Activated CD8-positive, alpha-beta memory T cell treated with anti-CD3 and anti-CD28 coated beads, Interleukin-2, amount 50 U/mL, for 4 hours (primary cell): ENCODE data around the gene ANXA11.
A peak's percentile ranks its signal among the peaks of the same experiment; 100 is the strongest.
"Not testable (repeated sequence)": the region's sequence is repeated elsewhere in the genome, so short reads cannot be mapped to it uniquely, and the experiment has no call there.

ENCODE experiments used
- DNase-seq: peaks from one replicate; pipeline ENCODE4 v3.0.0-alpha.2; 2020

The ANXA11 gene

DNA sequence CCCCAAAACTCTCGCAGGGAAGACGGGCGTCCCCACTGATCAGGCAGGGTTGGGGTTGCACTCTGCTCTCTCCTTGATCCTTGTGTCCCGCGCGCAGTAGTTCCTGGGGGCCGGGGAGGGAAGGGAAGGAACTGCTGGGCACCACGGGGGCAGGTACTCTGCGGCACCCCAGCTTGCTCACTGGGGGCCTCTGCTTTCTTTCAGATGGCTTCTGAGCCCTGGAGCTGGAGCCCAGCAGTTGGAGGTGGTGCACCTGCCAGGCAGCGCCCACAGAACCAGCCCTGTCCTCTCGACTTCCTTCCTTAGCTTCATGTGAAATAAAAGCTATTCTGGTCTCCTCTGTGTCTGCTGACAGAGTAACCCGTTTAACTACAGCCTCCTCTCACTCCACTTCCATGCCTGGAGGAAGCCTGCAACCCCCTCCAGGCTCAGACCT, 60.6 kb downstream of the ANXA11 start:
- no peak for DNase-seq

DNA sequence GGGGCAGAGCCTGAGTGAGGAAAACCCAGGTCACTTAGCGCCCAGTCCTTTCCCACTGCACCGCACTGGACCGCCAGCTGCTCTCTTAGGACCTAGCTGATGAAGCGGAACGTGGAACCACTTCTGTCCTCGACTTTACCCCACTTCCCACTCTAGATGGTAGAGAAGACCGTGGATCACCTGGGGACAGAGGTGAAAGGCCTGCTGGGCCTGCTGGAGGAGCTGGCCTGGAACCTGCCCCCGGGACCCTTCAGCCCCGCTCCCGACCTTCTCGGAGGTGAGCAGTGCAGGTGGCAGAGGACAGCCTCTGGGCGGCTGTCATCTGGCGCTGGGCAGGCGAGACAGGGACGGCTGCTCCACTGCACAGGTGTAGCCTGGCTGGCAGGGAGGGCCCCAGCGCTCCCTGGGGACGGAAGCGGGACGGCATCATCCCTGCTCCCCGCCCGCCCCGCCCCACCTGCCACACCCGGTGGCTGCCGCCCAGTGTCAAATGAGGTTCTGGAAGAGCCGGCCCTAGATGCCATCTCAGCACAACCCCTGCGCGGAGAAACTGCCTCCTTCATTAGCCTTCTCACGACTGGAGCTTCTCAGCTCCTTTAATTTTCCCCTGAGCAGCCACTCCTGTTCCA, 61.2 kb downstream of the ANXA11 start:
- peak; percentile 19 for DNase-seq

DNA sequence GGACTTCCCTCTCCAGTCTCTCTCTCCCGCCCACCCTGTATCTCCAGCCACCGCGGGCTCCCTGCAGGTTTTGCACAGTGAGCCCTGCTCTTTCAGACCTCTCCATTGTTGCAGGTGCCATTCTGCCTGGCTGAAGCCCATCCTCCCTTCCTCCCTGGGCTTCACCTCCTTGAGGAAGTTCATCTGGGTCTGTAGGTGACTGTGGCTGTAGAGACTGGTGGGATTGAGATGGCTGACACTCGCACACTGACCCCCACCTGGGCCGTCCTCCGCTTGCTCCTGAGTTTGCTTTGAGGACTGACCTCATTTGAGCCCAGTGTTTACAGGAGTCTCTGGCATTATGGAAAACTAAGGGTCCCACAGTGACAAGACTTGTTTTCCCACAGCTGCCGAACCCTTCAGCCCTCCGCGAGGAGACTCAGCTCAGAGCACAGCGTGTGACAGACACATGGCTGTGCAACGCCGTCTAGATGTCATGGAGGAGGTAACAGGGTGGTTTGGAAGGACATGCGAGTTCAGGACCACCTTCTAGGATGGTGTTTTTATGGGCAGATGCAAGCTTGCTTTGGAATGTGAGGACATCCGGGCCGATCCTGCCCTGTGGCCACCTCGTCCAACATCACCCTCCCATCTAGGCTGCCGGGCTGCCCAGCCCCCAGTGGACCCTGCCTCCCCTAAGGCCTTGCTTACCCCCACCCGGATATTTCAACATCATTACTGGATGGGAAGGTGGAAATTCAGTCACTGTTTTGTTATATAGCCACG, 63.5 kb downstream of the ANXA11 start:
- no peak for DNase-seq

DNA sequence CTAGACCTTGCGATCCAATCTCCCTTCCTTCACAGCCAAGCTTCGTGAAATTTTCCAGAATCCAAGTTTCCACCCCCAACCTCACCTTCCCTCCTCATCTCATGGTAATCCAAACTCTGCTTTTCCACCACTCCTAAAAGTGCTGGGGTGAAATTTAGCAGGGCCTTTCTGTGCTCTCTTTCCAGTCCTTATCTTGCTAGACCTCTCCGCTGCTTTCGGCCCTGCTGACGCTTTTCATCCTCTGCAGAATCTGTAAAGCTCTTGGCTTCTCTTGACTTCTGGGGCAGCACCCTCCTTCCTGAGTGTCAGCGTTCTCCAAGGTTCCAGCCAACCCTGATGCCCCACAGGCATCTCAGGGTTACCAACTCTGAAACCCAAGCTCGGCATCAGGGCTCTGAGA, 65.1 kb downstream of the ANXA11 start:
- no peak for DNase-seq

DNA sequence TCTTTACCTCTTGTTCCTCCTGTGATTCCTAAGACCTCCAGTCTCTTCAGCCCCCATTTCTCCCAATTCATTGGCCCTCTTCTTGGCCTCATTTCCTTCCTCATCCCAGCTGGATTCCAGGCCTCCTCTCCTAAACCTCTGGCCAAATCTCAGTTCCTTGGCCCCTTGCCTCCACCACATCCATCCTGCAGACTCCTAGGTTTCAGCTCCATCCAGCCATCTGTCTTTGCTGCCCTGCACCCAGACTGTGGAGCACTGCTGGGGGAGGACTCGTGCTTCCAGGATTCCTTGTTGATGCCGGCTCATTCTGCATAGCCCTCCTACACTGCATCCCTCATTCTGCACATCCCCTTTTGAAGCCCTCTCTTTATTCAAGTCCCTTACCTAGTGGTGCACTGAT, 66.1 kb downstream of the ANXA11 start:
- no peak for DNase-seq

DNA sequence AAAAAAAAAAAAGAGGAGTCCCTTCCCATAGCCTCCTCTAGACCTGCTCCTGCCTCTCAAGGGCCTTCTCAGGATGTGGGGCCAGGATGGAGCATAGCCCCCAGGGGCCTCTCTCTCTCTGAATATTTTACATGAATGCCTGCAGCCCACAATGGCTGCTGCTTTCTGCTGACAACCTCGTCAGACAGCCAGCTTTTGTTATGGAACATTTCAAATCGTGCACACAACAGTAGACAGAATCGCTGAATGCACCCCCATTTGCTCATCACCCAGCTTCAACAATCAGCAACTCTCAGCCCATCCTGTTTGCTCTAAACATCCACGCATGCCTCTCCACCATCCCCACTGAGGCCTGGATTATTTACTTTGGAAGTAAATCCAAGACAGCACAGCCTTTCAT, 67.4 kb downstream of the ANXA11 start:
- no peak for DNase-seq

DNA sequence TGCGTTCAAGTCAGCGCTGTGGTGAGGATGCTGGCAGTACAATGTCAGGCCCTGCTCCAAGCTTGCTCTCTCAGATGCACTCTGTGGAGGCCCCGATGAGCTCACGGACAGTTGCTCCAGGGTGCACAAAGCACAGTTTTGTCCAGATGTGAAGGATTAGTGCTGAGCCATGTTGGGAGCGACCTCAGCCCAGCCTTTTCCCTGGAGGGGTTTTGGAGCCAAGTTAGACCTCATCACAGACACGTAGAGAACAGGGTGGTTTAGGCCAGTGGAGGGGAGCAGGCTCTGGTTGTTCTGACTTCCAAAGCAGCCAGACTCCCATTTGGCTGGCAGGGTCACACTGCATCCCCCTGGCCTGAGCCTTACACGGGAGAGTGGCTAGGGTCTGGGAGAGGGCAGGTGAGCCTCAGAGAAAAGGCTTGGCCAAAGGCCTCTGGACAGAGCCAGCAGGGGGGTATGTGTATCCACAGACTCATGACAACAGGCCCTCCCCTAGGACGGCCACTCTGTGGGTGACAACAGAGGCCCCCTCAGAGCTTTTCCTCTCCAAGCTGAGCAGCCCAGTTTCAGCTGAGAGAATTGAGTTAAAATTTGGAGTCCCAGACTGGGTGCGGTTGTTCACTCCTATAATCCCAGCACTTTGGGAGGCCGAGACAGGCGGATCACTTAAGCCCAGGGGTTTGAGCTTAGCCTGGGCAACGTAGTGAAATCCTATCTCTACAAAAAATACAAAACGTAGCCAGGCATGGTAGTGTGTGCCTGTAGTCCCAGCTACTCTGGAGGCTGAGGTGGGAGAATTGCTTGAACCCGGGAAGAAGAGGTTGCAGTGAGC, 68.1 kb downstream of the ANXA11 start:
- no peak for DNase-seq

DNA sequence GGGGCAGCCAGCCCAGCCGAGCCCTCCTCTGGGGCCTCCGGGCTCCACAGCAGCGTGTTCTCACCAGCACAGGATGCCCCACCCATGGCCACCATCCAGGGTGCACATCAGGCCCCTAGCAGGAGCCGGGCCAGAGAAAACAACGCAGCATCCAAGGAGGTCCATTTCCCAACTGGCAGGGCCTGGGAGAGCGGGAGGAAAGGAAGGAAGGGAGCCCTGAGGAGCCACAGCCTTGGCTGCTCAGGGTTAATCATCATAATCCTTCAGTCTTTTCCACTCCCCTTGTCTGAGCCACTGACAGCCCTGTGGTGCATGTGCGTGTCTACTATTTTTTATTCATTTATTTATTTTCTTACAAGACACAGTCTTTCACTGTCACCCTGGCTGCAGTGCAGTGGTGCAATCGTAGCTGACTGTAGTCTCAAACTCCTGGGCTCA, 69.2 kb downstream of the ANXA11 start:
- no peak for DNase-seq

DNA sequence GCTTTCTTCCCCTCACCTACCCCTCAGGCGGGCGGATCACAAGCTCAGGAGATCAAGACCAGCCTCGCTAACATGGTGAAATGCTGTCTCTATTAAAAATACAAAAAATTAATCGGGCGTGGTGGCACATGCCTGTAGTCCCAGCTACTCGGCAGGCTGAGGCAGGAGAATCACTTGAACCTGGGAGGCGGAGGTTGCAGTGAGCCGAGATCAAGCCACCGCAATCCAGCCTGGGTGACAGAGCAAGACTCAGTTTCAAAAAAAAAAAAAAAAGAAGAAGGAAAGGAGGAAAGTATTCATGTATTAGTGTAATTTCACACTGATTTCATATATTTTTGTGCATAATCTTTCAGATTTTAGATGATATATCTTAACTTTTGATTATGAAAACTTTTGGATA, 71.7 kb downstream of the ANXA11 start:
- DNase-seq: not testable (repeated sequence)

DNA sequence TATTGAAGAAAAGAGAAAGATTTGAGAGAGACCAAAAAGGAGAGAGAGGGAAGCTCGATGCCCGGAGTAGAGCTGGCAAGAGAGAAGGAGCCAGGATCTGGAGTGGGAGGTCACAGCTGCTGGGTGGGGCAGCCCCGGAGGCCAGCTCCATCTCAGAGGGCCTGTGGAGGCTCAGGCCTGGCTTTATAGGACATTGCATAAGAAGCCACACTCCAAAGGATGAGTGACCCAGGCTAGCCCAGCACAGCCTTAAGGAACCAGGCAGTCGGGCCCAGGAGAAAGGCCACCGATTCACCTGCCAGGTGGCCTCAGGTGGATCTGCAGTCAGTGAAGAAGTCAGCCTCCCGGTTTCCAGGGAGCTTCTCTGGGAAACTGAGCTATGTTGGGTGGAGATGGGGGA, 72.1 kb downstream of the ANXA11 start:
- no peak for DNase-seq

DNA sequence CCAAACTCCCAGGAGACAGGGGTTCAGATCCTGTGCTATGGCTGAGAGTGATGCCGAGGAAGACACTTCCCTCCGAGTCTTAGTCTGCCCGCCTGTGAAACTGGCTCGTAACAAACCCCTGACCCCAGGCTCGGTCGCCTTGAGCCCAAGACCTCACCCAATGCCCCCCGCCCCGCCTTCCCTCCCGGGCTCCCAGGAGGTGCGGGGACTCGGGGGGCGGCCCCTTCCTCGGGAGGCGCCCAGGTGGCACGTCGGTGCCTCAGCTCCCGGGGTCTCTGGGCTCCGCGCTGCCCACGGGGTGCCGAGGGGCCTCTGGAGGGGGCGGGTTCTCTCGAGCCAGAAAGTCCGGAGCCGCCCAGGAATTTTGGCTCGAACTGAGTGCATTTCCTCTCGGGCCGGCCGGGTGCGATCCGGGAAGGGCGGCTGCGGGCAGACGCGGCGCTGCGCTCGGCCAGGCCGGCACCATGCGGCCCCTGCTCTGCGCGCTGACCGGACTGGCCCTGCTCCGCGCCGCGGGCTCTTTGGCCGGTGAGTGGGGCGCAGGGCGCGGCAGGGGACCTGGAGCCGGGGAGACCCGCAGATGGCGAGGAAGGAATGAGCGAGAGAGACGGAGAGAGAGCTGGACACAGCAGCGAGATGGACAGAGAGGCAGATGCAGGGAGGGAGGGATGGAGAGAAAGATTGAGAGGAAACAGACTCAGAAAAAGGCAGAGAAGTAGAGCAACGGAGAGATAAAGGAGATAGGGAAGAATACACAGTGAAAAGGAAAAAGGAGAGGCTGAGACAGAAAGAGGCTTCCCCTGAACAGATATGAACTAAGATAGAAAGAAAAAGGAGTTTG, 72.8 kb downstream of the ANXA11 start, which contains the start of gene PLAC9:
PLAC9 (plus strand) TSS at position 432 of the 841 bp plus-strand sequence; CDS start at position 465, 33 bp downstream.
- DNase-seq: no peak

DNA sequence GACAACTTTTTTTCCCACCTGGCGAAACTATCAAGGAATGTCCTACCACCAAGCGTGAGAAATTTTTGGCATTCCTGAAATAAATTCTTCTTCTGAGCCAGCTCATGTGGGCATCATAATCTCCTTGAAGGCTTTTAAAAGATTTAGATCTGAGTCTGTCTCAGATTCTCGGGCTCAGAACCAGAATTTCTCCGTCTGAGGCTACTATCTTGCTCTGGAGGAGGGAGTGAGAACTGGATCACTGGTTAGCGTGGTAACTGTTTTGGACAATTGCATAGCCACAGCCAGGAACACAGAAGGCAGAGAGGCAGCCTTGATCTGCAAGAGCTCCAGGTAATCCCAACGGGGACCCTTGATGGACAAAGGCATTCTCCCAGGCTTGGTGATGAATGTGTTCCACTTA, 73.8 kb downstream of the ANXA11 start:
- no peak for DNase-seq

DNA sequence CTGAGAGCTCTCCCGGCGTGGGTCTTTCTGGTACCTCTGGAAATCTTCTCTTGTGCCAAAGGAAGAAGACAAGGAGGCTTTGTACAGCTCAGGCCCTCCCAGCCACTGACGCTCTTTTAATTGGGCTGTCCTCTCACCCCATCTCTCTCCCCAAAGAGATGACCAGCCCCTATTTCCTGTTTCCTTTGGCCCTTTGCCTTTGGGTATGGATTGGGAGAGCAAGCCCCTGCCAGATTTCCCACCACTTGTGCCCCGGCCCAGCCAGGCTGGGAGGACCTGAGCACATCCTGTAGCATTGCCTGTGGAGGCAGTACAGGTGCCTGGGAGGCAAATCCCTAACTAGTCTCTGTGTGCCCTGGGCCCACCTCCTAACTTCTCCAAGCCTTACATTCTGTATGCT, 78.5 kb downstream of the ANXA11 start:
- DNase-seq: no peak

DNA sequence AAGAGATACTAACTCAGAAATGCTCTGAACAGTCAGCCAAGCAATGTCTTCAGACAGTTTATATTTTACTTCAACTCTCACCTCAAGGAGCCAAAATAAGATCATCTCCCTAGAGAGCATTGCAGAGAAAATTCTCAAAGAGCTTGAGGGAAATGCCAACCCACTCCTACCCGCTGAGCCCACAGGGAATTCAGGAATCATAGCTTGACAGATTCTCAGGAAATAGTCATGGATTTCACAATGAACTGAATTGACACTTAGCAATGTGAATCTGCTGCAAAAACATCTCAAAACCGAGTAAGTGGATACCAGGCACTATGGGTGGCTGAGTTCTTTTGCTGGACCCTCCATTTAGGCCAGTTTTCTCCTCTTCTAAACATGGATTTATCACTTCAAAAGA, 82.6 kb downstream of the ANXA11 start:
- no peak for DNase-seq

DNA sequence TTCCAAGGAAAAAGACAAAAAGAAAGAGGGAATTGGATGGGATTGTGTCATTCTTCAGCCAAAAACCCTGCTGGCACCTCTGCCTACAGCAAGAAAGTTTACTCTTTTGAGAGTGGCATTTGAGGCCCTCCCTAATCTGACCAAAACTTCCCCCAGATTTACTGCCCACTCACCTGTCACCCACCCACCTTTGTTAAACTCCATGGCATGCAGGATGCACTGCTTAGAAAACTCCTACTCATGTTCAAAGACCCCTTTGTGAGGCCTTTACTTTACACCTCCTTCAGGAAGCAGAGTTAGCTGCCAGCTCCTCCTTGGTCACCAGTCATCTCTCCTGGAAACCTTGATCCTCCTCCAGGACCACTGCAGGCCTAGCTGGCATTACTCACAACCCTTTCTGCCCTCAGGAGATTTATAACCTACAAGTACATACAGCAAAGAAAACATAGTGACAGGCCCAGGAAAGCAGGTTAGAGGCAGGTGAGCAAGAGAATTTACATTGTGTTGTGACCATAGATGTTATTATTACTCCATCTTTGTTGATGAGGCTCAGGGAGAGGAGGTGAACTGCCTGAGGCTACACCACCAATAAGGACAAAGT, 83.1 kb downstream of the ANXA11 start:
- no peak for DNase-seq

DNA sequence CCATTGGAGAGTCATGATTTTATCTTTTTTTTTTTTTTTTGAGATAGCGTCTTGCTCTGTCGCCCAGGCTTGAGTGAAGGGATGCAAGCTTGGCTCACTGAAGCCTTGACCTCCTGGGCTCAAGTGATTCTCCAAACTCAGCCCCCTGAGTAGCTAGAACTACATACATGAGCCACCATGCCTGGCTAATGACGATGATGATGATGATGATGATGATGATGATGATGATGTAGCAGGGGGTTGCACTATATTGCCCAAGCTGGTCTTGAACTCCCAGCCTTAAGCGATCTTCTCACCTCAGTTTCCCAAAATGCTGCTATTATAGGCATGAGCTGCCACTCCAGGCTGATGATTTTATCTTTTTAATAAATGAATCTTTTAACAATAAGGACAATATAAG, 86.7 kb downstream of the ANXA11 start:
- no peak for DNase-seq

DNA sequence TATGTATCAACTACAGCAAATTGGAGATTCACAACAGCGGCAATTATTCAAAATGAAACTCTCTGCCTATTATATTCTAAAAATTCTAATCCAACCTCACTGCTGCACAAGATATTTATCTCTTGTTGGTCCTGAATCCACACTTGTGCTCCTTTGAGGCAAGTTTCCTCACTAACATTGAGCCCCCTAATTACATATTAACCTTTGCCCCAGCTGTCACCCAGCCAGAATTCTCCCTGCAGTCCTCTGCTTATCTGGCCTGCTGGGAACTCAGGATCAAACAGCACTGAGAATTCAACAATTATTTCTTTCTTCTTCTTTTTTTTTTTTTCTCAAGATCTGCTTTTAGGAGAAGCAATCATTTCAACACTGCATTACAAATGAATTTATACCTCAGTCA, 94.4 kb downstream of the ANXA11 start:
- no peak for DNase-seq

DNA sequence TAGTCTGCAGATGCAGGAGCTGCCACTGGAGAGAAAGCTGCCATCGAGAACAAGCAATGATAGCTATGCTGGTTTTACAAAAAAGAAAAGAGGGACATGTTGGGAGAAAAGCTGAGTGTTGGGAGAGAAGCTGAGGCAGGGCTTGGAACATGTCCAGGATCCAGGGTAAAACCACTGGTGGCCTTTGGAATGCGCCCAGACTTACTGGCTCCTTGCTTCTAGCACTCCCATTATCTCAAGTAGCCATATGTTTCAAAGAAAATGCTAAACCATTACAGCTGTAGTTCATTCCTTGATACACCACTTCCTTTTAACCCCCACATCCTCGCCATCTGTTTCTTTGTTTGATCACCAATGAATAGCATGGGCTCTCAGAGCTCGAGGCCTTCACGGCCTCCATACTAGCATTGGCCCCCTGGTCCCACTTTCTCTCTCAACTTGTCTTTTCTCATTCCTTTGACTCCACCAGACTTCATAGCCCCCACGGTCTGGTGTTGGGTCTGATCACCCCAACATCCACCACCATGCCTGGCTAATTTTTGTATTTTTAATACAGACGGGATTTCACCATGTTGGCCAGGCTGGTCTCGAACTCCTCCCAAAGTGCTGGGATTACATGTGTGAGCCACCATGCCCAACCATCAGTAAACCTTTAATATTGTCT, 96.6 kb downstream of the ANXA11 start:
- no peak for DNase-seq

DNA sequence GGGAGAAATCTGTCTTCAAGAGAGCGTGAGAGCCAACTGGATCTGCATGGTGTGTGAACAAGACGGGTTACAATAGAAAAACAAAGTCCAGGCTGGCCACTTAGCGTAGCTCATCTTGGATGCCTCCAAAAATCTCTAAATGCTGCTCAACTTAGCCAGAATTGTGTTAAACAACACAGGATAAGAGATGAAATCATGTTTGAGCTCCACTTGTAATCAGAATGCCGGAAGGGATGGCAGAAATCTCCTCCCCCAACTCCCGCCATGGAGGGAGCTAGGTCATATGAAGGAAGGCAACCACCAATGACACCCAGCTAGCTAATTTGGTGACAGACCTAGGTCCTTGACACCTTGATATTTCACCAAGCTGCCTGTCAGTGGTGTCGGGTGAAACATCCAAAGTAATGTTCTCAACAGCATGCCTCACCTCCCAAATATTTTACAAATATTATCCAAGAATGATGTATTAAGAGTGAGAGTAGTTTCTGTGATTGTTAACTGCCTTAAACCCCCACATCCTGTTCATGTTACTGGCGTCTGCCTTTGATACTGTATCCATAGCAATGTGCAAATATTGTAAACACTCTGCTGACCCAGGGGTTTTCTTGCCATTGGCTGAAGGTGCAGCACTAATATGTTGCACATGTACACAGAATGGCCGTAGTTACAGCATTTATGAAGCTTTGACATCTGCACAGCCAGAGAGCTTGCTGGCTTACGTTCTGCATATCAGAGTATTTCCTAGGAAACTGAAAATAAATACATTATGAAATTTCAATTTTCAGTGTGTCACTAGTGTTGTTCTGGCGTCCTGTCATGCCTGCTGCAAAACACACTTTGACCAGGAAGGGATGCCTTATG, 101.0 kb downstream of the ANXA11 start:
- no peak for DNase-seq
